NCI-H82 (cell line): ENCODE measurements around the gene SMIM14.
"Not testable (repeated sequence)": the region's sequence is repeated elsewhere in the genome, so short reads cannot be mapped to it uniquely, and the experiment has no call there.

Experiments used
- DNase-seq: peaks from one replicate; lab custom pipeline; 2025; lab: John Stamatoyannopoulos, UW

Gene SMIM14

DNA sequence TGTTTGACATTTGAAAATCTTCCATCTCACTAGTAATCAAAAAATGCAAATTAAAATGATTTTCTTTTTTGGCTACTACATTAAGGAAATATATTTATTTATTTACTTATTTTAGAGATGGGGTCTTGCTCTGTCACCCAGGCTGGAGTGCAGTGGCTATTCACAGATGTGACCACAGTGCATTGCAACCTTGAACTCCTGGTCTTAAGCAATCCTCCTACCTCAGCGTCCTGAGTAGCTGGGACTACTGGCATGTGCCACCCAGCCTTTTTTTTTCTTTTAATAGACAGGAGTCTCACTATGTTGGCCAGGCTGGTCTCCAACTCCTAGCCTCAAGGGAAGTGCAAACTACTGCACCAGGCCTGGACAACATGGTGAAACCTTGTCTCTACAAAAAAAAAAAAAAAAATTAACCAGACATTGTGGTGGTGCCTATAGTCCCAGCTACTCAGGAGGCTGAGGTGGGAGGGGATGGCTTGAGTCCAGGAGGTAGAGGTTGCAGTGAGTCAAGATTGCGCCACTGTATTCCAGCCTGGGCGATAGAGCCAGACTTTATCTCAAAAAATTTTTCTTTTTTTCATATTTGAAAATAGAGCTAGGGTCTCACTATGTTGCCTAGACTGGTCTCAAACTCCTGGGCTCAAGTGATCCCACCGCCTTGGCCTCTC lies 4.4 kb upstream of the SMIM14 start:
- no peak for DNase-seq

DNA sequence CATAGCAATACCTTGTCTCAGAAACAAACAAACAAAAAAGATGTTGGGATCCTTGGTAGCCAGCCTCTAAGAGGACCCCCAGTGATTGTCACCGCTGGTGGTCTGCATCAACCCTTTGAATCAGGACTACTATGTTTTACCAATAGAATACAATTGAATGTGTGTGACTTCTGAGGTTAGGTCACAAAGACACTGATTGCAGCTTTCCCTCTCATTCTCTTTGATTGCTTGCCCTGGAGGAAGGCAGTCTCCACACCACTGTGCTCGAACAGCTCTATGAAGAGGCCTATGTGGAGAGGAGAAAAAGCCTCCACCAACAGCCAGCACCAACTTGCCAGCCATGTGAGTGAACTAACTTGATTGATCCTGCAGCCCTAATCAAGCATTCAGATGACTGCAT lies 2.8 kb upstream of the SMIM14 start:
- no peak for DNase-seq

DNA sequence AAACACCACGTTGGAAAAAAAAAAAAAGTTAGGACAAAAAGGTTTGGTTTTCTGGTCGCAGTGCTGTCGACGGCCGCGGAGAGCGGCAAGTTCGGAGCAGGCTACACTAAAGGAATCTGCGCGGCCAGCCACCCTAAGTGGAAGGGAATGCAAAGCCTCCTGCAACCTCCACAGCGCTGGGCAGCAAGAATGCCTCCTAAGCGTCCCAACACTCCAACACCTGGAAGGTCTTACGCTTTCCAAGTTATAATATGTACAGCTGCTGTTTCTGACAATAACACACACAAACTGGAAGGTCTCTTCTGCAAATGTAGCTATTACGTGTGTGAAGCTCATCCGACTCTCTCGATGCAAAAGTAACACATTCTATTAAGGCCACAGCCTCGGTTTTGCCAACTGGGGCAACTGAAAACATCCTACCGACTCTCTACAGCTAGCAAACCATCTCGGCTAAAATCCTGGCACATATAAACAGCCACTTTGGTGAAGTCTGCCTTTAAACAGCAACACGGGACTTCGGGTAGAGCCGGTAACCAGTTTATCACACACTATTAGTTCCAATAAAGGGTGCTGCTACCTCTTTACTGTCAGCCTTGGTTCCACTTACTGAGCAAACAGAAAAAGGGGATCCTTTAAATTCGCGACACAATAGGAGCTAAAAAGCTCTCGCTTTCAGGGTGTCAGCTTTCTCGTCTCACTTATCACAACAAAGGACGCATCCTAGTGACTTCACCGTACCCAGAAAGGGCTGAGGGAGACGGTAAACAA lies 895 bp downstream of the SMIM14 start:
- peak; percentile 63 for DNase-seq

DNA sequence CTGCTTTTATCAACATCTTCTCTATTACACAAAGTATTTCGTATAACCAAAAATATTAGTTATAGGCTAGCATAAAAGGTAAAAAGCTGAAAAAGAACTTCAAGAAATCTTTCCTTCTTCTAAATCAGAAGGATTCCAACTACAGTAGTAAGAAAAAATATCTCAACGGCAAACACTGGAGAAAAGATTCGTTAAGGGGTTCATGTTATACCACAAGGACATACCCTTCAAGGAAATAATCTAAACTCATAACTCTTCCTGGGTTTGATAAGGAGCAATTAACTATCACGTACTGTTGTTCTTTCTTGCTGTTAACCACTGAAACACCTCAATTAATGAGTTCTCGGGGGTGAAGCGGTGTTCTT lies 1.5 kb downstream of the SMIM14 start:
- DNase-seq = no peak

DNA sequence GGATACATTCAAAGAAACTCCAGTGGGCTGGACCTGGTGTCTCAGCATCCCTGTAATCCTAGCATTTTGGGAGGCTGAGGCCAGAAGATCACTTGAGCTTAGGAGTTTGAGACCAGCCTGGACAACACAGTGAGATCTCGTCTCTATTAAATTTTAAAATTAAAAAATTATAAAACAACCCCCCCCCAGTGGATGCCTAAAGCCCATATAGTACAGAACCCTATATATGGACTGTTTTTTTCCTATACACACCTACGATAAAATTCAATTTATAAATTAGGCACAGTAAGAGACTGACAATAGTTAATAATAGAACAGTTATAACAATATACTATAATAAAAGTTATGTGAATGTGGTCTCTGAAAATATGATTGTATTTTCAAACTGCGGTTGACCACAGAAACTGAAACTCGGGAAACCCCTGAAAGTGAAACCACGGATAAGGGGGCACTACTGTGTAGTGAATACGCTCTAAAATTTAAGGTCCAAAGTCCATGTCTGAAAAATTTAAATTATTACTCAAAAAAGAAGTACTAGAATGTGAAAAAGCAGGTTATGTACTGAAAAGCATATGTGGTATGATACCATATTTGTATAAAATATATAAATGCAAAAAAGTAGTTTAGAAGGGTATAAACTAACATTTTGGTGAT lies 2.0 kb downstream of the SMIM14 start:
- DNase-seq = no peak

DNA sequence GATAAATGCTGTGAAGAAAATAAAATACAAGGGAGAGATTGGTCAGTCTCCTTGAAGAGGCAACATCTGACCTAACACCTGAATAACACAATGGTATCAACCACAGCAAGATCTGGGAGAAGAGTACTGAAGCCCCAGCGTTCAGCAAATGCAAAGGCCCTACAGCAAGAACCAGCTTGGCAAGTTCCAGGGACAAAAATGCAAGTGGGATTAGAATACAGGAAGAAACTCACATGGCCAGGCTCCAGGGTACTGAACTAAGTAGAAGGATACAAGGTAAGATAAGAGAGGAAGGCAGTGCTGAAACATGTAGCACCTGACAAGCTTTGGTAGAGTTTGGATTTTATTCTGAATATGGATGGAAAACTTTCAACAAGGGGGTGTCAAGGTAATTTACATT lies 3.6 kb downstream of the SMIM14 start:
- no peak for DNase-seq

DNA sequence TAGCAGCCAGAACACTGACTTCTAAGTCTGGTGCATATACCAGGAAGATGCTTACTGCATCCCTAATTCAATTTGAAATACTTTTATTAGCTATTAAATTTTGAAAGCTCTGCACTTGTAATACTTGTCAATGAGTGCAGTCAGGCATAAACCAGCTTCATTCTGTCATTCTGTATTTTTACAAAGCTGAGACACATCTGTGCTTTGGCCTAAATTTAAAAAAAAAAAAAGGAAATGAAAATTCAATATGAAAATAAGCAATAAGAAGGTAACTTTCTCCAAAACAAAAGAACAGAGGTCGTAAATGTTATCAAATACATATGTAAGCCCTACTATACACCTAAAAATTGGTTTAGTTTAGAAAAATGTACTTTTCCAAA lies 7.0 kb downstream of the SMIM14 start:
- DNase-seq = no peak

DNA sequence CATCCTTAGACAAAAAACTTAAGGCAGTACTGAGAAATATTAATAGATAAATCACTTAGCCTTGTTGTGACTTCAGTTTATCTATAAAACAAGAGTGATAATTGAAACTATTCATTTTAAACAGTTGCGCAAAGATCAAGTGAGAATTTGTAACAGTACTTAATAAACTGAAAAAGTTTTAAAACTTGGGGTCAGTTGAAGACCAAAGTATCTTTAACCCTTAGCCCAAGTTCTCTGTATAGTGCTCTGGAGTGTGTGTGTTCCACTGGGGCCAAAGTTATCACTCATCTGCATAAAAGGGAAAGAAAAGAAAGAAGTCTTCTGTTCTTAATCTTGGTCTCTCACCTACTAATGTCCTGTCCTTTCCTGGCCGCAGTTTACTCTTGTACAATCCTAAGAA lies 11.3 kb downstream of the SMIM14 start:
- no peak for DNase-seq

DNA sequence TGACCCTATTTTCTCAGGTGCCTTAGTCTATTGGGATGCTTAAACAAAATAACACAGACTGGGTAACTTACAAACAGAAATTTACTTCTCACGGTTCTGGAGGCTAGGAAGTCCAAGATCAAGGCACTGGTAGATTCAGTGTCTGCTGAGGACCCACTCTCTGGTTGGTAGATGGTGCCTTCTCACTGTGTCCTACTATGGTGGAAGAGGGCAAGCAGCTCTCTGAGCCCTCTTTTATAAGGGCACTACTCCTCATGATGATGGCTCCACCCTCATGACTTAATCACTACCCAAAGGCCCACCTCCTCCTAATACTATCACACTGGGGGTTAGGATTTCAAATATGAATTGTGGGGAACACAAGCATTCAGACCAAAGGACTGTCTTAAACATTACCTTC lies 11.8 kb downstream of the SMIM14 start:
- no peak for DNase-seq

DNA sequence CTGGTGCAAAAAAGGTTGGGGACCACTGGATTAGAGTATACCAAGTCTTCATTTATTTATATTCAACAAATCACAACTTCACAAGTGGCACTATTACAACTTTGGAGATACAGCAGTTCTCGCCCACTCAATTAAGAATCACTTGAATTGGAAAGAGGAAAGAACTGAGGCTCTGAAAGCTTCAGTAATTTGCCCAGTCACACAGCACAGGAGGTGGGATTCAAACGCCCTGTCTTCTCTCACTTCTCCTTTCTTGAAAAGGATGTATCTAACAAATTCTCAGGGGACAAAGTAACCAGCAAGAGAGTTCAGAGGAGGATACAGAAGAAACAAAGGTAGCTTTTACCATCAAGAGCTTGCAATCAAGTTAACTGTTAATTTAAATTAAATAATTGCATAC lies 12.4 kb downstream of the SMIM14 start:
- DNase-seq = no peak

DNA sequence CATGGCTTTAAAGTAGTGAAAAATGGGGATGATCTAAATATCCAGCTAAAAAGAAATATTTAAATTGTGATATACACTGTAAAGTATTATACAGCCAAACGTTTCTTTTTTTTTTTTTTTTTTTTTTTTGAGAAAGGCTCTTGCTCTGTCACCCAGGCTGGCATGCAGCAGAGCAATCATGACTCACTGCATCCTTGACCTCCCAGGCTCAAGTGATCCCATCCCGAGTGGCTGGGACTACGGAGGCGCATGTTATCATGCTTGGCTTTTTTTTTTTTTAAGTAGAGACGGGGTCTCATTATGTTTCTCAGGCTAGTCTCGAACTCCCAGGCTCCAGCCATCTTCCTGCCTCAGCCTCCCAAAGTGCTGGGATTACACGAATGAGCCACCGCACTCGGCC lies 17.1 kb downstream of the SMIM14 start:
- DNase-seq = no peak

DNA sequence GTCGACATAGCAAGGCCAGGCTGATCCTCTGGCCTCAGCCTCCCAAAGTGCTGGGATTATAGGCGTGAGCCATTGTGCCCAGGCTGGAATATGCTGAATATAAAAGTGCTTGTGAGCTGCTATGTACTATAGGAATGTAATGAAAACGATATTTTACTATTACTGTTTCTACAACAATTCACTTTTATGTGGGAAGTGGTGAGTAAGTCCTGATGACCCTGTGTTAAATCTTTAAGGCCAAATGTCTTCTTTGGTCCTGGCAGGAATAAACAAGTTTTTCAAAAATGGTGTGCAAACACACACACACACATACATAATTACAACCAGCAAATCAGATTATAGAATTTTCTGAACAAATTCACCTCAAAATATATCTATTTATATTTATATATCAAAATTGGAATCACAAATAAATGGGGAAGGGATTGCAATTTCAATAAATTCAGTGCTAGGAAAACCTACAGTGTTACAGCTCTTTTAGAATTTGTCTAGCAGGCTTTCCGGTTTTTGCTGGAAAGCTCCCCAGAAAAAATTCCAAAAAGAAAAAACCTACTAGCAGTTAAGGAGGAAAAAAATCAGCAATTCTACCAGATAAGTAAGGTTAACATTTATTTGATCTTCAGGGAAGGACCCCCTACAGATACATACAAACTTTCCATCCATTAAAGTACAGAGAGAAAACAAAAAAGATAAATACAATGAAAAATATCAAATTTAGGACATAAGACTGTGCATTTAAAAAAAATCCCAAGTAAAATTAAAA lies 17.9 kb downstream of the SMIM14 start:
- DNase-seq = no peak

DNA sequence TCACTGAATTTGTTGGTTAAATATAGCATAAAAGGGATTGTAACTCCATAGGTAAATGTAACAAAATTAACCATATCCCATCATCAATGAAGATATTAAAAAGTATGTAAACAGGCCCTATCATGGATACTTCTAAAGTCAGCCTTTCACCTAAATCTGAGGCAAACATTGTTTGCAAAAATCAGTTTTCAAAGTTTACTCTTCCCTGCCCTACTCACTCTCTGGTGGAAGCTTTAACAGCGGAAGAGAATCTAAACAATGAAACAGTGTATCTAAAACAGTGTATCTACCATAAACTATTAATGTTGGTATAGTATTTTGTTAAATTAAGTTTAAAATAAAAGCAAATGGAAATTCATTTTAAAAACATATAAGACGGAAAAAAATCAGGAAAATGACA lies 21.1 kb downstream of the SMIM14 start:
- DNase-seq = no peak

DNA sequence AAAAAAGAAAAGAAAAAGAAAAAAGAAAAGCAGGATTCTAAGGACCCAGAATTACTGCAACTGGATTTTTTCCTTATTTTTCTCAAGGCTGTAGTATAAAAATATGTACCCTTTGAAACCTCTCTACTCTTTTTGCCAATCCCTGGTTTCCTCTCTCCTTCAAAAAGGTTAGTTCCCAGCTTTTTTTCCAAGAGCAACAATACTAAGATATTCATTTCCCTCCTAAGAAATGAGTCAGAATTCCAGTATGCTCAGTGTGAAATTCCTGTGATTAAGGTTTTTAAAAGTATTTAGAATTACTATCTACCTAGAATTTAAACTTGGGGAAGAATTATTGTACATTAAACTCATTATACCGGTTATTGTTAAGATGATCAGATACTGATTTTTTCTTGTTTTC lies 22.0 kb downstream of the SMIM14 start:
- DNase-seq = no peak

DNA sequence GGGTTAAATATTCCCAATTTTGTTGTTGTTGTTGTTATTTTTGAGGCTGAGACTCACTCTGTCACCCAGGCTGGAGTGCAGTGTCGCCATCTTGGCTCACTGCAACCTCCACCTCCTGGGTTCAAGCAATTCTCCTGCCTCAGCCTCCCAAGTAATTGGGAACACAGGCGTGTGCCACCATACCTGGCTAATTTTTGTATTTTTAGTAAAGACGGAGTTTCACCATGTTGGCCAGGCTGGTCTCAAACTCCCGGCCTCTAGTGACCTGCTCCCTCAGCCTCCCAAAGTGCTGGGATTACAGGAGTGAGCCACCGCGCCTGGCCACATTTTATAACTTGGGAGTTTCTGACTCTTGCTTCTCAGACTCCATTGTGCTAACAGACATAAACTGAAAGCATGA lies 22.6 kb downstream of the SMIM14 start:
- not testable (repeated sequence) for DNase-seq

DNA sequence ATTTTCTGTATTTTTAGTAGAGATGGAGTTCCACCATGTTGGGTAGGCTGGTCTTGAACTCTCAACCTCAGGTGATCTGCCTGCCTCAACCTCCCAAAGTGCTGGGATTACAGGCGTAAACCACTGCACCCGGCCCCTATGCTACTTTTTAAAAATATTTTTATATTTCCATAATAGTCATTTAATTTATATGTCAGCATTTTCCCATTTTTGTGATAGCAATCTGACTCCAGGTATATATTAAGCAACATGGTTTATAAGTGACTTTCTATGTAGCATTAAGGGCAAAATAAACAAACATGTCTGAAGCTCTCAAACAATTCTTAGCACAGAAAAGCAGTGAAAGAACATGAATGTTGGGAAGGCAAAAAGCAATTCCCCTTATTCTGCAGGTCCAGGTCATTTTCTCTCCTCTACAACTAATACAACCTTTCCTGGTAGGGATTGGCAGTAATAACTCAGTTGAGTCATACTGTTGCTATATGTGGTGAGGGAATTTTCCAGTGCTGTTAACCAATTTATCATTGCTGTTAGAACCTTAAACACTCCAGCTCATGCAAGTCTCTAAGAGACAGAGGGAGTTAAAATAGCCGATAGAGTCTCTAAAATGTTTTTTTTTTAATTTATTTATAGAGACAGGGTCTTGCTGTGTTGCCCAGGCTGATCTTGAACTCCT lies 24.0 kb downstream of the SMIM14 start:
- no peak for DNase-seq

DNA sequence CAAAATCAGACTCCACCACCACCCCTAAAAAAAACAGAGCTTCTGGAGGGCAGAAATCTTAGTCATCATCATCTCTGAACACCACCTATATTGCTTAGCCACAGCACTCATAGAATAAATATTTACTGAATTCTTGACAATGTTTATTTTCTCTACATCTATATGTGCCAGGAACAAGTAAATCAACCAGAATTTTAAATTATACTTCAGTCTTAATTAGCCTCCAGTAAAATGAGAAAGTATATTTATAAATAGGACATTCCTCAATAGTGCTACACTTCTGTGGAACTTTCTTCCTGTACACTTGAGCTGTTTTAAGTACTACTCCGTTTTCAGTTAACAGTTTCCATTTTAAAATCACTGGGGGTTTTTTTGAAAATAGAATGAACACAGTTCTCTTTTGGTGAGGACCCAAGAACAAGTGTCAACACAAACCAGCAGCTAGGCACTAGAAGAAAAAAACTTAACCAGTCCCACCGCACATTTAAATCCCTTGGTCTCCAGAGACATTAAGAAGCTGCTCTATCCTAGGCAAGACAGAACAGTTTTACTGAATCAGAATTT lies 25.5 kb downstream of the SMIM14 start:
- DNase-seq = no peak

DNA sequence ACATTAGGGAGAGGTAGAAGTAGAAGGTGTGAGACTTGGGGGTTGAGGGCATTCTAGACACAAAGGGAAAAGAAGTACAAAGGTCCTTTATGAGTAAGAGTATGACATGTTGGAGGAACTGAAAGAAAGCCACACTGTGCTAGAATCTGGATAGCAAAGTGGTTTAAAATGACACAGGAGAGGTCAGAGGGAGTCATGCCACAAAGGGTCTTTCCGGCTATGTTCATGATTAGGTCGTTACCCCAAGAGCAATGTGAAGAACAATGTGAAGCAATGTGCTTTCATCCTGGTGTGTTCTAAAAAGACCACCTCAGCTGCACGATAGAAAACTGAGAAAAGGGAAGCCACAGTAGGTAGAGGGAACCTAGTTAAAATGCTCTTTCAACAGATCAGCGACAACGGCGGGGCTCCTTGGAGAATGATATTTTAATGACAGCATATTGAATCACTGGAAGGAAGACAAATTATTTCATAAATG lies 29.2 kb downstream of the SMIM14 start:
- DNase-seq = no peak

DNA sequence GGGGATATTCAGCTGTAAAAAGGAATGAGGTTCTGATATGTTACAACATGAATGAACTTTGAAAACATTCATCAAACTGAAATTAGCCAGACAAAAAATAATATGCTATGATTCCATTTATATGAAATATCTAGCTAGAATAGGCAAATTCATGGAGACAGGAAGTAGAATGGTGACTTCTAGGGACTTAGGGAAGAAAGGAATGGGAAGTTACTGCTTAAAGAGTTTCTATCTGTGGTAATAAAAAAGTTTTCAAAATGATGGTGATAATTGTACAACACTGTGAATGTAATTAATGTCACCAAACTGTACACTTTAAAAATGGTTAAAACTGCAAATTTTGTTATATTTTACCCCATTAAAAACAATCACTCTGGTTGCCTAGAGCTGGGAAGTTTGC lies 30.2 kb downstream of the SMIM14 start:
- DNase-seq = no peak

DNA sequence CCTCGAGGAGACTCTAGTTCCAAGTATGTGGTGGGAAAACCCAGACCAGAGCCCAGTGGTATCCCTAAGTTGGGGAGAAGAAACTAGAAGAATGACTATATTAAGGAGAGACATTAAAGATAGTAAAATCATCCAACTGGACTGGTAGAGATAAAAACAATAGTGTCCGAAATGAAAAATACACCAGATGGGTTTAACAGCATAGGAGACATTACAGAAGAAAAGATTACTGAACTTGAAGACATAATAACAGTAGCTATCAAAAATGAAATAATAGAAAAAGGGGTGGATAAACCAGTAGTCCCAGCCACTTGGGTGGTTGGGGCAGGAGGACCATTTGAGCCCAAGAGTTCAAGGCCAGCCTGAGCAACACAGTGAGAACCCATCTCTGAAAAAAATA lies 31.9 kb downstream of the SMIM14 start:
- DNase-seq = no peak

DNA sequence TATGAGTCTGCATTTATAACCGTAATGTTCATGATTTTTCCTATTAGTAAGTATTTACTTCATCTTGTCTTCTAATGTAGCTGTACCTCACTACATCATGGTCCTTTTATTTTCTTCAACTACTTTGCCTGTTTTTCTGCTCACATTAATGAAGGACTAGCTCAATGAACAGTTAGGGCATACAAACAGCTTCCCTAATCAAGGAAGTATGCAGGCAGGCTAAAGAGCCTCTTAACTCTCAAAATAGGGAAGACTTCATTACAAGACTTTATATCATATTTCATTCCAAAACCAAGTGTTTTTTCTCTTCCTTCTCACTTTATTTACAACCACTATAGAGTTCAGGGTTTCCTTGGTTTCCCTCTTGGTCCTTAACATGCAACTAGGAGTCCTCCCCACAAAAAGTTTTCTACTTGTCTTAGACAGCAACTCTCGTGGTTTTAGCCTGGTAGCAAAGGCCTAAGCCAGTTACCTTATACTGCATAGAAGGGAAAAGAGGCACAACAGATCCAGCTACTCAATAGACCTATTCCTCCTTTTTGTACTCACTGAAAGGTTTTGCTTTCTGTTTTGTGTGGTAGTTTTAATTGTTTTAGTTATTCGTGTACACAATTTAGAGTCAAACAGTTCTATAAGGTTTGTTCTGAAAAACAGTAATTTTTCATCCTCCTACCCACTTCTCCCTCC lies 40.8 kb downstream of the SMIM14 start:
- no peak for DNase-seq
